Endodermal cell (in vitro differentiated cells): Measurements from ENCODE around the gene XPO6. TPM values are rescaled to one million over a fixed set of nuclear protein-coding genes. Genes with fewer than 3 reads are reported as not detected.

Source experiments
- DNase-seq: peaks from one replicate; pipeline ENCODE4 v3.0.0-alpha.2; 2017
- H3K27ac ChIP-seq: 2 replicates; pipeline ENCODE4 v1.5.1; 2013; ENCODE audit warnings: mild to moderate bottlenecking, low read depth, low read length, moderate library complexity
- H3K27me3 ChIP-seq: 2 replicates; pipeline ENCODE4 v1.6.1; 2013; ENCODE audit warnings: mild to moderate bottlenecking, low read length, moderate library complexity; ENCODE audit not compliant: insufficient read depth, control insufficient read depth, poor library complexity, severe bottlenecking
- H3K36me3 ChIP-seq: 2 replicates; pipeline ENCODE4 v1.7.0; 2013; ENCODE audit warnings: mild to moderate bottlenecking, low read length, moderate library complexity; ENCODE audit not compliant: control insufficient read depth, insufficient read depth
- H3K4me1 ChIP-seq: one replicate; pipeline ENCODE4 v1.7.0; 2013; ENCODE audit warnings: low read length; ENCODE audit not compliant: control insufficient read depth, insufficient read depth
- H3K4me3 ChIP-seq: 2 replicates; pipeline ENCODE4 v1.5.1; 2013; ENCODE audit warnings: mild to moderate bottlenecking, low read length, moderate library complexity
- H3K9ac ChIP-seq: 2 replicates; pipeline ENCODE4 v1.6.1; 2013; ENCODE audit warnings: mild to moderate bottlenecking, low read length, moderate library complexity; ENCODE audit not compliant: poor library complexity, severe bottlenecking; ENCODE audit errors: extremely low read depth
- H3K9me3 ChIP-seq: 2 replicates; pipeline ENCODE4 v1.6.1; 2013; ENCODE audit warnings: mild to moderate bottlenecking, low read length, moderate library complexity; ENCODE audit not compliant: control insufficient read depth
- H3K27ac Mint-ChIP-seq: 2 replicates; pipeline ENCODE4 v1.8.0; 2020; ENCODE audit warnings: mixed read lengths
- H3K27me3 Mint-ChIP-seq: 2 replicates; pipeline ENCODE4 v1.8.0; 2021; ENCODE audit warnings: mild to moderate bottlenecking, mixed read lengths; ENCODE audit not compliant: insufficient read depth
- H3K36me3 Mint-ChIP-seq: 2 replicates; pipeline ENCODE4 v1.8.0; 2020; ENCODE audit warnings: low read depth, mixed read lengths
- H3K4me1 Mint-ChIP-seq: 2 replicates; pipeline ENCODE4 v1.8.0; 2020; ENCODE audit warnings: mixed read lengths
- H3K4me3 Mint-ChIP-seq: 2 replicates; pipeline ENCODE4 v1.8.0; 2020; ENCODE audit warnings: mild to moderate bottlenecking, moderate library complexity, mixed read lengths
- H3K9me3 Mint-ChIP-seq: 2 replicates; pipeline ENCODE4 v1.8.0; 2020; ENCODE audit warnings: mild to moderate bottlenecking, mixed read lengths
- CTCF ChIP-seq: fragments of 200-600 bp; sonication (generic); conservative IDR thresholded peaks from 2 replicates; pipeline ENCODE4 v1.5.0; 2021; ENCODE audit warnings: antibody characterized with exemption, mild to moderate bottlenecking
- WGBS, 2 experiments: methylation state at CpG; one replicate each; pipeline versions ENCODE4 v1.1.5 to v1.1.7; 2013; ENCODE audit warnings: missing lambda C conversion rate in 2 of 2, mixed read lengths in 1 of 2; ENCODE audit not compliant: insufficient coverage in 1 of 2, insufficient read length in 1 of 2; 5-methylcytosine and 5-hydroxymethylcytosine counted together
- total RNA-seq, 2 donors: library from RNA; stranded (reverse); fragmentation: NEBNext Ultra II Directional in 1 of 2; extraction: Animal tissue kit (Norgen Biotek cat#: 25700) in 1 of 2; gene quantifications; 2 replicates in 1 of 2; 3 replicates in 1 of 2; pipeline ENCODE4 v1.2.1, GENCODE V29; 2021

Gene XPO6
- total RNA-seq, 2 donors from 2014 or later = 84.7 to 92.4 TPM

GRCh38 chr16:28212532-28212873, 738 bp upstream of the XPO6 start:
- Histone ChIP-seq H3K9ac (peak overlapping the region; percentile 45), H3K4me3 (peak overlapping the region; percentile 89), H3K27ac (no peak overlapping the region), H3K4me1 (peaks cover 7% of the 10 kb centered on the region), H3K27me3 (no peaks in the 10 kb centered on the region), H3K36me3 (peaks cover 15% of the 10 kb centered on the region), H3K9me3 (no peaks in the 10 kb centered on the region)
- Mint-ChIP-seq H3K36me3 (peaks cover 3% of the 10 kb centered on the region), H3K4me3 (peak overlapping the region; percentile 63), H3K4me1 (peaks cover 9% of the 10 kb centered on the region), H3K9me3 (no peaks in the 10 kb centered on the region), H3K27ac (peak overlapping the region; percentile 94), H3K27me3 (no peaks in the 10 kb centered on the region)
- no peak for TF ChIP-seq CTCF
- 72 to 86% methylated on average over 3 to 4 of the region's 4 CpGs for WGBS, 2 experiments
- peak; percentile 73 for DNase-seq

GRCh38 chr16:28210979-28211588, 681 bp downstream of the XPO6 start:
- Mint-ChIP-seq H3K36me3 (peaks cover 12% of the 10 kb centered on the region), H3K27ac (no peak overlapping the region), H3K27me3 (no peaks in the 10 kb centered on the region), H3K4me1 (peaks cover 9% of the 10 kb centered on the region), H3K4me3 (peak overlapping the region; percentile 63), H3K9me3 (no peaks in the 10 kb centered on the region)
- H3K27me3 ChIP-seq = no peaks in the 10 kb centered on the region
- DNase-seq = peak; percentile 68
- peak overlapping the region; percentile 34 for H3K9ac ChIP-seq
- H3K36me3 ChIP-seq = peaks cover 27% of the 10 kb centered on the region
- H3K27ac ChIP-seq = no peak overlapping the region
- 3 to 15% methylated on average over 5 to 33 of the region's 33 CpGs for WGBS, 2 experiments
- peaks cover 7% of the 10 kb centered on the region for H3K4me1 ChIP-seq
- H3K4me3 ChIP-seq = peak overlapping the region; percentile 90
- no peak for TF ChIP-seq CTCF
- no peaks in the 10 kb centered on the region for H3K9me3 ChIP-seq

- DNase-seq = no peak
- Histone ChIP-seq H3K27ac (no peak overlapping the region), H3K9me3 (no peaks in the 10 kb centered on the region), H3K36me3 (peaks cover 30% of the 10 kb centered on the region), H3K27me3 (no peaks in the 10 kb centered on the region), H3K4me1 (peaks cover 7% of the 10 kb centered on the region), H3K9ac (no peak overlapping the region), H3K4me3 (peak overlapping the region; percentile 90)
- TF ChIP-seq CTCF = no peak
- H3K27ac Mint-ChIP-seq = no peak overlapping the region
- 87 to 90% methylated on average over 4 to 5 of the region's 5 CpGs for WGBS, 2 experiments
- peak overlapping the region; percentile 63 for H3K4me3 Mint-ChIP-seq
- H3K4me1 Mint-ChIP-seq = peaks cover 9% of the 10 kb centered on the region
- no peaks in the 10 kb centered on the region for H3K9me3 Mint-ChIP-seq
- H3K36me3 Mint-ChIP-seq = peaks cover 15% of the 10 kb centered on the region
- H3K27me3 Mint-ChIP-seq = no peaks in the 10 kb centered on the region
Measured at GRCh38 chr16:28210264-28210663, 1.5 kb downstream of the XPO6 start.
